Measurements from ENCODE around the gene FAM13B.

Gene FAM13B

DNA sequence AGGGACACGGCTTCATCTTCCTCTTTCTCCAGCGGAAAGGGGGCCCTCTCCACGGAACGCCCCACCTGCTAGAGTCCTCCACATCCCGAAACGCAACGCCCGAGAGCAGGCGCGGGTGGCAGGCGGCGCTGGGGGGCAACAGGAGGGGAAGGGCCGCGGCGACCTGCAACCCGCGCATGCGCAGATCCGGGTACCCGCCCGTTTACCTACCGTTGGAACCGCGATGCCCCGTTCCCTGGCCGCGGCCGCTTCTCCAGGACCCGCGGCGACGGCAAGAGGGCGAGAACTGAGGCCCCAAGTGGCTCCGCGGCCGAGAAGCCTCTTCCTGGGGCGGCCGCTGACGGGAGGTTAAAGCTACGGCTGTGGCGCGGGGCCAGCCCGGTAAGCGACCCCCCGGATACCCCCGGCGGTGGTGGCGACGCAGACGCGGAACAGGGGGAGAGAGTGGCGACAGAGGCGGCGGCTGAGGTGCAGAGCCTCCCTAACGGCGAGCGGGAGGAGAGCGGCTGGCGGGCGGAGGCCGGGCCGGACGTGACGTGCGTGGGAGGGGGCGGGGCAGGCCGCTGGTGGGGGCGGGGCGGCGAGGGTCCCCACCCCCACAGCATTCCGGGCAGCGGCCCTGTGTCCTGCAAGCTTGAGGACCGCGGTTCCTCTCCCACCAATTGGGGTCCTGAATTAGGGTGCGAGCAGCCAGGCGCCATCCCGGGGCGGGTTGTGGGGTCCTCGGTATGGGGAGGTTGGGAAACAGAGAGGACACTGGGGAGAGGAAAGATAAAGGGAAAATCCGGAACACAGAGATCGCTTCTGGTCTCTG is at the start of gene FAM13B:
FAM13B (minus strand) TSS at position 508 of the 814 bp plus-strand sequence. CDS start 13,968 bp downstream, outside the sequence.
- H3K4me2 ChIP-seq (ENCODE audit: low read depth, low read length, poor library complexity, severe bottlenecking) = peak within 1 kb of the TSS; percentile 79
- H3K27ac ChIP-seq (ENCODE audit: low read depth, low read length) = peak within 1 kb of the TSS; percentile 93
- H4K20me1 ChIP-seq (ENCODE audit: low read depth, low read length) = no peaks in the 10 kb centered on the region; the same call in 1 of the 2 replicates
- peaks cover 43% of the 10 kb centered on the region for H3K79me2 ChIP-seq (ENCODE audit: insufficient read depth, low read length)
- peak within 1 kb of the TSS; percentile 84 for H3K4me3 ChIP-seq (ENCODE audit: insufficient read depth, low read length, poor library complexity, severe bottlenecking)
- peak within 1 kb of the TSS; percentile 95 for H2AFZ ChIP-seq (ENCODE audit: low read depth, low read length, severe bottlenecking)
- peaks cover 41% of the 10 kb centered on the region for H3F3A ChIP-seq (ENCODE audit: insufficient read depth)
- no peaks in the 10 kb centered on the region for H3K9me3 ChIP-seq (ENCODE audit: insufficient read depth, low read length)
- H3K27me3 ChIP-seq (ENCODE audit: low read length) = no peaks in the 10 kb centered on the region
- H3K36me3 ChIP-seq (ENCODE audit: low read length) = no peaks in the 10 kb centered on the region
- no peak for TF ChIP-seq EZH2phosphoT487 (conservative IDR thresholded peaks at IDR 0.05; ENCODE audit: low read length)
- TF ChIP-seq, protein P1, sequence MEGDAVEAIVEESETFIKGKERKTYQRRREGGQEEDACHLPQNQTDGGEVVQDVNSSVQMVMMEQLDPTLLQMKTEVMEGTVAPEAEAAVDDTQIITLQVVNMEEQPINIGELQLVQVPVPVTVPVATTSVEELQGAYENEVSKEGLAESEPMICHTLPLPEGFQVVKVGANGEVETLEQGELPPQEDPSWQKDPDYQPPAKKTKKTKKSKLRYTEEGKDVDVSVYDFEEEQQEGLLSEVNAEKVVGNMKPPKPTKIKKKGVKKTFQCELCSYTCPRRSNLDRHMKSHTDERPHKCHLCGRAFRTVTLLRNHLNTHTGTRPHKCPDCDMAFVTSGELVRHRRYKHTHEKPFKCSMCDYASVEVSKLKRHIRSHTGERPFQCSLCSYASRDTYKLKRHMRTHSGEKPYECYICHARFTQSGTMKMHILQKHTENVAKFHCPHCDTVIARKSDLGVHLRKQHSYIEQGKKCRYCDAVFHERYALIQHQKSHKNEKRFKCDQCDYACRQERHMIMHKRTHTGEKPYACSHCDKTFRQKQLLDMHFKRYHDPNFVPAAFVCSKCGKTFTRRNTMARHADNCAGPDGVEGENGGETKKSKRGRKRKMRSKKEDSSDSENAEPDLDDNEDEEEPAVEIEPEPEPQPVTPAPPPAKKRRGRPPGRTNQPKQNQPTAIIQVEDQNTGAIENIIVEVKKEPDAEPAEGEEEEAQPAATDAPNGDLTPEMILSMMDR (IDR thresholded peaks at IDR 0.05; ENCODE audit: insufficient read depth, low read length, poor library complexity, severe bottlenecking) = no peak
- no peaks in the 10 kb centered on the region for H3K9me2 ChIP-seq (replicated peaks; ENCODE audit: insufficient read depth, low read length)
- peak within 1 kb of the TSS; percentile 88 for H3K9ac ChIP-seq (ENCODE audit: low read length)

DNA sequence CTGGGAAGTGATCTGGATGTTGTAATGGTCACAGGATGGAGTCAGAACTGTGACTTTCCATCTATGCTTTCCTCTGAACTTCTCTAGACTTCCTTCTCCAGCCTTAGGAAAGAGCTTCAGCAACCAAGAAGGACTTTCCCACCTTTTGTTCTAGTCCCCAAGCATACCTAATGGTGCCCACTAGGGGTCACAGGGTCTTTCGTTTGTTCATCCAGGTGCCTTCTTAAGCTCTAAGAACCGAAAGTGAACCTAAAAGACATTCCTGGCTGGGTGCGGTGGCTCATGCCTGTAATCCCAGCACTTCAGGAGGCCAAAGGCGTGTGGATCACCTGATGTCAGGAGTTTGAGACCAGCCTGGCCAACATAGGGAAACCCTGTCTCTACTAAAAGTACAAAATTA is 49.2 kb upstream of the FAM13B start:
- Histone ChIP-seq H3K27ac (ENCODE audit: low read depth, low read length) (no peak overlapping the region), H3K4me2 (ENCODE audit: low read depth, low read length, poor library complexity, severe bottlenecking) (no peak overlapping the region), H4K20me1 (ENCODE audit: low read depth, low read length) (no peaks in the 10 kb centered on the region), H3K9ac (ENCODE audit: low read length) (no peak overlapping the region), H3K27me3 (ENCODE audit: low read length) (no peaks in the 10 kb centered on the region), H3K9me3 (ENCODE audit: insufficient read depth, low read length) (no peaks in the 10 kb centered on the region), H3K9me2 (replicated peaks; ENCODE audit: insufficient read depth, low read length) (no peaks in the 10 kb centered on the region), H3F3A (ENCODE audit: insufficient read depth) (no peaks in the 10 kb centered on the region), H2AFZ (ENCODE audit: low read depth, low read length, severe bottlenecking) (no peak overlapping the region), H3K79me2 (ENCODE audit: insufficient read depth, low read length) (no peaks in the 10 kb centered on the region), H3K36me3 (ENCODE audit: low read length) (no peaks in the 10 kb centered on the region), H3K4me3 (ENCODE audit: insufficient read depth, low read length, poor library complexity, severe bottlenecking) (no peak overlapping the region)
- TF ChIP-seq, protein P1 (IDR thresholded peaks at IDR 0.05; ENCODE audit: insufficient read depth, low read length, poor library complexity, severe bottlenecking) = no peak
- no peak for TF ChIP-seq EZH2phosphoT487 (conservative IDR thresholded peaks at IDR 0.05; ENCODE audit: low read length)

GRCh38 chr5:138078006-138078643 is 45.2 kb upstream of the FAM13B start:
- no peak overlapping the region for H3K4me2 ChIP-seq (ENCODE audit: low read depth, low read length, poor library complexity, severe bottlenecking)
- H3K9ac ChIP-seq (ENCODE audit: low read length) = no peak overlapping the region
- no peaks in the 10 kb centered on the region for H3K9me2 ChIP-seq (replicated peaks; ENCODE audit: insufficient read depth, low read length)
- TF ChIP-seq, protein P1 (IDR thresholded peaks at IDR 0.05; ENCODE audit: insufficient read depth, low read length, poor library complexity, severe bottlenecking) = no peak
- no peak for TF ChIP-seq EZH2phosphoT487 (conservative IDR thresholded peaks at IDR 0.05; ENCODE audit: low read length)
- no peak overlapping the region for H2AFZ ChIP-seq (ENCODE audit: low read depth, low read length, severe bottlenecking)
- no peaks in the 10 kb centered on the region for H3K79me2 ChIP-seq (ENCODE audit: insufficient read depth, low read length)
- H3K27ac ChIP-seq (ENCODE audit: low read depth, low read length) = no peak overlapping the region
- no peaks in the 10 kb centered on the region for H3K9me3 ChIP-seq (ENCODE audit: insufficient read depth, low read length)
- no peaks in the 10 kb centered on the region for H4K20me1 ChIP-seq (ENCODE audit: low read depth, low read length)
- H3K36me3 ChIP-seq (ENCODE audit: low read length) = no peaks in the 10 kb centered on the region
- H3F3A ChIP-seq (ENCODE audit: insufficient read depth) = no peaks in the 10 kb centered on the region
- H3K4me3 ChIP-seq (ENCODE audit: insufficient read depth, low read length, poor library complexity, severe bottlenecking) = no peak overlapping the region
- no peaks in the 10 kb centered on the region for H3K27me3 ChIP-seq (ENCODE audit: low read length)

Measured in SU-DHL-6 (cell line).